WTC11 (cell line): ENCODE data around the gene FFAR2. TPM values are rescaled to one million over a fixed set of nuclear protein-coding genes. Genes with fewer than 3 reads are reported as not detected.

Experiments
- ATAC-seq: fragments of 200-7000 bp; cut with Tn5 transposase; 2 replicates; pipeline ENCODE4 v1.10.0; 2021; ENCODE audit warnings: mild to moderate bottlenecking, moderate library complexity
- CTCF ChIA-PET: fragments of 300-600 bp; sonication (Branson Sonifier 250); formaldehyde crosslinking; loops from one replicate; lab custom pipeline; 2021; ENCODE audit warnings: antibody characterized with exemption; lab: Charles Lee
- POLR2A ChIA-PET: fragments of 350-600 bp; sonication (Branson Sonifier 250); formaldehyde crosslinking; loops from one replicate; lab custom pipeline; 2021; ENCODE audit warnings: antibody characterized with exemption; lab: Charles Lee
- DNase-seq: peaks from one replicate; pipeline ENCODE4 v3.0.0; 2021; ENCODE audit warnings: low spot score
- H3K27ac Mint-ChIP-seq: 2 replicates; pipeline ENCODE4 v1.8.0; 2021; ENCODE audit warnings: mixed read lengths
- H3K27me3 Mint-ChIP-seq: 2 replicates; pipeline ENCODE4 v1.8.0; 2021; ENCODE audit warnings: low read depth, mild to moderate bottlenecking, moderate library complexity, mixed read lengths
- H3K36me3 Mint-ChIP-seq: 2 replicates; pipeline ENCODE4 v1.8.0; 2021; ENCODE audit warnings: mixed read lengths
- H3K4me1 Mint-ChIP-seq: 2 replicates; pipeline ENCODE4 v1.8.0; 2022; ENCODE audit warnings: mixed read lengths
- H3K4me3 Mint-ChIP-seq: 2 replicates; pipeline ENCODE4 v1.8.0; 2021; ENCODE audit warnings: mild to moderate bottlenecking, moderate library complexity, mixed read lengths
- H3K9me3 Mint-ChIP-seq: 2 replicates; pipeline ENCODE4 v1.8.0; 2021; ENCODE audit warnings: mixed read lengths
- ATF6 ChIP-seq: sonication (generic); formaldehyde crosslinking; IDR thresholded peaks from 2 replicates; pipeline ENCODE4 v1.8.1; 2023; ENCODE audit warnings: mild to moderate bottlenecking, missing genetic modification reagents
- ESRRA ChIP-seq: sonication (generic); formaldehyde crosslinking; IDR thresholded peaks from 2 replicates; pipeline ENCODE4 v1.8.1; 2022; ENCODE audit warnings: mild to moderate bottlenecking, missing genetic modification reagents, borderline replicate concordance
- GABPB1 ChIP-seq: sonication (generic); formaldehyde crosslinking; IDR thresholded peaks from 2 replicates; pipeline ENCODE4 v1.8.1; 2023; ENCODE audit warnings: mild to moderate bottlenecking, missing genetic modification reagents
- IRF1 ChIP-seq: sonication (generic); formaldehyde crosslinking; IDR thresholded peaks from 2 replicates; pipeline ENCODE4 v1.8.0; 2023; ENCODE audit warnings: missing genetic modification reagents
- KAT7 ChIP-seq: sonication (generic); formaldehyde crosslinking; IDR thresholded peaks from 2 replicates; pipeline ENCODE4 v1.8.1; 2023; ENCODE audit warnings: missing genetic modification reagents, mild to moderate bottlenecking, borderline replicate concordance
- SMAD4 ChIP-seq: sonication (generic); formaldehyde crosslinking; IDR thresholded peaks from 2 replicates; pipeline ENCODE4 v1.8.0; 2022; ENCODE audit warnings: mild to moderate bottlenecking, missing genetic modification reagents
- USF1 ChIP-seq: sonication (generic); formaldehyde crosslinking; IDR thresholded peaks from 2 replicates; pipeline ENCODE4 v1.8.0; 2022; ENCODE audit warnings: mild to moderate bottlenecking, missing genetic modification reagents
- ZNF425 ChIP-seq: fragments of 250-450 bp; sonication (Bioruptor Pico); conservative IDR thresholded peaks from 2 replicates; pipeline ENCODE4 v1.9.0; 2021; ENCODE audit warnings: mild to moderate bottlenecking
- total RNA-seq: library from RNA; stranded (reverse); gene quantifications from 3 replicates; pipeline ENCODE4 v1.2.3, GENCODE V29; 2021

Gene FFAR2
- total RNA-seq, 1 experiment from 2014 or later = not detected

- no peak for TF ChIP-seq ZNF425 (CRISPR knock-in tag)
- no peak for TF ChIP-seq ATF6 (CRISPR knock-in tag)
- no peak for TF ChIP-seq SMAD4 (CRISPR knock-in tag)
These were observed 7.7 kb downstream of the FFAR2 start (continued) for GRCh38 chr19:35455616-35456201.

GRCh38 chr19:35457173-35457572 is 9.1 kb downstream of the FFAR2 start:
- H3K4me1 Mint-ChIP-seq = peaks cover 3% of the 10 kb centered on the region; the same call in 1 of the 2 replicates
- POLR2A ChIA-PET = no interaction called here
- no peak for TF ChIP-seq USF1 (CRISPR knock-in tag)
- TF ChIP-seq, all 79 proteins: peak for 0

GRCh38 chr19:35458192-35458591 is 10.1 kb downstream of the FFAR2 start:
- ATAC-seq (no peak), DNase-seq (no peak)
- no peak overlapping the region for H3K27ac Mint-ChIP-seq
- no peak overlapping the region for H3K4me3 Mint-ChIP-seq
- TF ChIP-seq KAT7 (CRISPR knock-in tag) (no peak), ESRRA (CRISPR knock-in tag) (no peak), USF1 (CRISPR knock-in tag) (no peak)
- no peaks in the 10 kb centered on the region for H3K36me3 Mint-ChIP-seq
- ChIA-PET POLR2A (no interaction called here), CTCF (no interaction called here)
- H3K27me3 Mint-ChIP-seq = no peaks in the 10 kb centered on the region; the same call in 1 of the 2 replicates
- H3K4me1 Mint-ChIP-seq = peaks cover 3% of the 10 kb centered on the region; the same call in 1 of the 2 replicates
- H3K9me3 Mint-ChIP-seq = no peaks in the 10 kb centered on the region

More at GRCh38 chr19:35457173-35457572, 9.1 kb downstream of the FFAR2 start:
- H3K9me3 Mint-ChIP-seq = no peaks in the 10 kb centered on the region
- CTCF ChIA-PET = no interaction called here
- H3K36me3 Mint-ChIP-seq = no peaks in the 10 kb centered on the region
- H3K27me3 Mint-ChIP-seq = no peaks in the 10 kb centered on the region
- DNase-seq (no peak), ATAC-seq (no peak)
- no peak overlapping the region for H3K4me3 Mint-ChIP-seq
- no peak overlapping the region for H3K27ac Mint-ChIP-seq

- no peaks in the 10 kb centered on the region for H3K9me3 Mint-ChIP-seq
- ChIA-PET POLR2A (no interaction called here), CTCF (interaction anchor here (1.0 to 1.5 kb wide), 2 partner anchors 36 to 114 kb away, joined by 3 read pairs; no protein-coding TSS in a partner anchor)
- no peaks in the 10 kb centered on the region; the same call in 1 of the 2 replicates for H3K27me3 Mint-ChIP-seq
- no peaks in the 10 kb centered on the region for H3K36me3 Mint-ChIP-seq
- H3K4me1 Mint-ChIP-seq = peaks cover 3% of the 10 kb centered on the region; the same call in 1 of the 2 replicates
- DNase-seq = no peak
- no peak overlapping the region for H3K4me3 Mint-ChIP-seq
- TF ChIP-seq GABPB1 = 0 out of 2 replicates have a peak, but pooled peaks have one; percentile 44
- no peak for TF ChIP-seq IRF1
- TF ChIP-seq, all 79 proteins: peak for 1
- H3K27ac Mint-ChIP-seq = no peak overlapping the region
- ATAC-seq = no peak
These were observed 10.8 kb downstream of the FFAR2 start for GRCh38 chr19:35458731-35459391.
